Common myeloid progenitor, CD34-positive (primary cell): ENCODE measurements around the gene ARMCX2.
A peak's percentile ranks its signal among the peaks of the same experiment; 100 is the strongest.

Source experiments
- CTCF ChIA-PET: fragments of 350-600 bp; sonication (Branson Sonifier 250); formaldehyde crosslinking; loops from one replicate; lab custom pipeline; 2021; ENCODE audit warnings: antibody characterized with exemption; lab: Charles Lee
- POLR2A ChIA-PET: fragments of 350-600 bp; sonication (Branson Sonifier 250); formaldehyde crosslinking; loops from one replicate; lab custom pipeline; 2021; ENCODE audit warnings: antibody characterized with exemption; lab: Charles Lee
- DNase-seq, 3 donors: peaks; one replicate each; pipeline versions ENCODE4 v3.0.0 to v3.0.0-alpha.2; 2013
- H3K27ac ChIP-seq, 2 experiments: 1 replicate in 1 of 2; 2 replicates in 1 of 2; pipeline ENCODE4 v1.7.0; 2013; ENCODE audit warnings: inconsistent platforms in 2 of 2, low read length in 2 of 2, mild to moderate bottlenecking in 2 of 2, low read depth in 1 of 2, moderate library complexity in 1 of 2; ENCODE audit not compliant: severe bottlenecking in 2 of 2, insufficient read depth in 1 of 2, poor library complexity in 1 of 2
- H3K27me3 ChIP-seq, 5 experiments: replicated peaks in 2 of 5; 1 replicate in 3 of 5; 2 replicates in 2 of 5; pipeline versions ENCODE4 v1.6.1 to v1.7.0; 2013; ENCODE audit warnings: low read length in 4 of 5, mild to moderate bottlenecking in 2 of 5, moderate library complexity in 2 of 5, inconsistent platforms in 1 of 5; ENCODE audit not compliant: insufficient read depth in 5 of 5, control insufficient read depth in 4 of 5
- H3K36me3 ChIP-seq, 4 experiments: 1 replicate in 2 of 4; 2 replicates in 2 of 4; pipeline versions ENCODE4 v1.6.1 to v1.7.0; 2013; ENCODE audit warnings: low read length in 3 of 4, control low read depth in 1 of 4, mild to moderate bottlenecking in 1 of 4; ENCODE audit not compliant: control insufficient read depth in 4 of 4, insufficient read depth in 4 of 4
- H3K4me1 ChIP-seq, 4 experiments: 1 replicate in 3 of 4; 2 replicates in 1 of 4; pipeline versions ENCODE4 v1.6.1 to v1.7.1; 2013; ENCODE audit warnings: low read length in 3 of 4, mild to moderate bottlenecking in 3 of 4, control low read depth in 1 of 4, inconsistent platforms in 1 of 4, moderate library complexity in 1 of 4; ENCODE audit not compliant: control insufficient read depth in 4 of 4, insufficient read depth in 4 of 4; ENCODE audit errors: control extremely low read depth in 1 of 4
- H3K4me3 ChIP-seq, 7 experiments: 1 replicate in 4 of 7; 2 replicates in 3 of 7; pipeline versions ENCODE4 v1.5.1 to v1.7.0; 2013; ENCODE audit warnings: mild to moderate bottlenecking in 7 of 7, low read length in 6 of 7, moderate library complexity in 6 of 7, inconsistent platforms in 2 of 7, low read depth in 2 of 7, control low read depth in 1 of 7; ENCODE audit not compliant: insufficient read depth in 4 of 7, control insufficient read depth in 1 of 7; ENCODE audit errors: extremely low read depth in 1 of 7
- H3K9me3 ChIP-seq, 5 experiments: 1 replicate in 4 of 5; 2 replicates in 1 of 5; pipeline versions ENCODE4 v1.6.1 to v1.7.1; 2013; ENCODE audit warnings: low read length in 4 of 5, mild to moderate bottlenecking in 2 of 5, inconsistent platforms in 1 of 5, low read depth in 1 of 5, moderate library complexity in 1 of 5; ENCODE audit not compliant: control insufficient read depth in 4 of 5, insufficient read depth in 2 of 5; ENCODE audit errors: control extremely low read depth in 1 of 5
- WGBS: methylation state at CpG from one replicate; pipeline ENCODE4 v1.1.5; 2013; ENCODE audit not compliant: insufficient coverage; 5-methylcytosine and 5-hydroxymethylcytosine counted together

The ARMCX2 gene

GRCh38 chrX:101682723-101683122 is 23.1 kb upstream of the ARMCX2 start:
- peaks cover 0 to 3% (median 0%) of the 10 kb centered on the region in 5 experiments for H3K9me3 ChIP-seq
- no peak for DNase-seq
- H3K4me1 ChIP-seq = no peaks in the 10 kb centered on the region
- H3K36me3 ChIP-seq = no peaks in the 10 kb centered on the region
- no peaks in the 10 kb centered on the region for H3K27me3 ChIP-seq
- no peak overlapping the region for H3K4me3 ChIP-seq
- no peak overlapping the region for H3K27ac ChIP-seq
- ChIA-PET POLR2A (no interaction called here), CTCF (no interaction called here)
- WGBS = 13% methylated on average over 1 of the region's 2 CpGs

- Histone ChIP-seq H3K36me3 (no peaks in the 10 kb centered on the region), H3K9me3 (peaks cover 0 to 3% (median 0%) of the 10 kb centered on the region in 5 experiments), H3K4me3 (no peak overlapping the region), H3K27me3 (no peaks in the 10 kb centered on the region), H3K27ac (no peak overlapping the region), H3K4me1 (peaks cover 0 to 4% (median 0%) of the 10 kb centered on the region in 4 experiments)
- ChIA-PET CTCF (no interaction called here), POLR2A (no interaction called here)
- DNase-seq = no peak
- 60% methylated on average over 1 of the region's 1 CpG for WGBS
Observed at GRCh38 chrX:101677028-101677427, 17.4 kb upstream of the ARMCX2 start.

GRCh38 chrX:101676571-101676970 is 16.9 kb upstream of the ARMCX2 start:
- no peak for DNase-seq
- Histone ChIP-seq H3K4me3 (no peak overlapping the region), H3K9me3 (peaks cover 0 to 3% (median 0%) of the 10 kb centered on the region in 5 experiments), H3K36me3 (no peaks in the 10 kb centered on the region), H3K27ac (no peak overlapping the region), H3K27me3 (no peaks in the 10 kb centered on the region), H3K4me1 (peaks cover 0 to 4% (median 0%) of the 10 kb centered on the region in 4 experiments)
- CTCF ChIA-PET = no interaction called here
- POLR2A ChIA-PET = no interaction called here
- 54% methylated on average over 3 of the region's 3 CpGs for WGBS

- Histone ChIP-seq H3K36me3 (no peaks in the 10 kb centered on the region), H3K27ac (no peak overlapping the region), H3K4me3 (no peak overlapping the region), H3K9me3 (no peaks in the 10 kb centered on the region), H3K4me1 (peaks cover 0 to 2% (median 0%) of the 10 kb centered on the region in 4 experiments), H3K27me3 (peaks cover 0 to 8% (median 0%) of the 10 kb centered on the region in 5 experiments)
- ChIA-PET POLR2A (no interaction called here), CTCF (no interaction called here)
- no peak for DNase-seq
- WGBS = no CpG with 5 or more reads among the region's 2 CpGs
Observed at GRCh38 chrX:101668143-101668542, 8.5 kb upstream of the ARMCX2 start.

GRCh38 chrX:101658661-101659491 is 774 bp downstream of the ARMCX2 start:
- Histone ChIP-seq H3K4me1 (peaks cover 0 to 11% (median 4%) of the 10 kb centered on the region in 4 experiments), H3K27ac (no peak overlapping the region), H3K9me3 (no peaks in the 10 kb centered on the region), H3K27me3 (peaks cover 0 to 6% (median 2%) of the 10 kb centered on the region in 5 experiments), H3K36me3 (peaks cover 0 to 2% (median 0%) of the 10 kb centered on the region in 4 experiments), H3K4me3 (peak overlapping the region; percentile 50 to 88 (median 69))
- WGBS = 37% methylated on average over 21 of the region's 38 CpGs
- POLR2A ChIA-PET = no interaction called here
- CTCF ChIA-PET = interaction anchor here (1.5 kb wide), 1 partner anchor 100 kb away, joined by 3 read pairs; no protein-coding TSS in a partner anchor
- DNase-seq = peak; percentile 42 to 56 (median 47)

- Histone ChIP-seq H3K9me3 (no peaks in the 10 kb centered on the region), H3K27ac (no peak overlapping the region), H3K4me3 (no peak overlapping the region), H3K36me3 (peaks cover 0 to 2% (median 0%) of the 10 kb centered on the region in 4 experiments), H3K4me1 (peaks cover 0 to 11% (median 4%) of the 10 kb centered on the region in 4 experiments), H3K27me3 (peaks cover 0 to 6% (median 0%) of the 10 kb centered on the region in 5 experiments)
- CTCF ChIA-PET = no interaction called here
- POLR2A ChIA-PET = no interaction called here
- 81% methylated on average over 12 of the region's 12 CpGs for WGBS
- no peak for DNase-seq
Observed at GRCh38 chrX:101657495-101657894, 2.2 kb downstream of the ARMCX2 start.

GRCh38 chrX:101656817-101657216 is 2.8 kb downstream of the ARMCX2 start:
- H3K27me3 ChIP-seq = peaks cover 0 to 6% (median 0%) of the 10 kb centered on the region in 5 experiments
- CTCF ChIA-PET = interaction anchor here (0.8 kb wide), 1 partner anchor 14 kb away, joined by 3 read pairs; no protein-coding TSS in a partner anchor
- H3K4me1 ChIP-seq = peaks cover 0 to 11% (median 4%) of the 10 kb centered on the region in 4 experiments
- no peaks in the 10 kb centered on the region for H3K9me3 ChIP-seq
- peaks cover 0 to 2% (median 0%) of the 10 kb centered on the region in 4 experiments for H3K36me3 ChIP-seq
- WGBS = 79% methylated on average over 13 of the region's 13 CpGs
- H3K4me3 ChIP-seq = no peak overlapping the region
- no peak for DNase-seq
- no peak overlapping the region for H3K27ac ChIP-seq
- POLR2A ChIA-PET = no interaction called here
